GM12878 (cell line): Measurements from ENCODE around the gene NUTM1. TPM values are rescaled to one million over a fixed set of nuclear protein-coding genes. Genes with fewer than 3 reads are reported as not detected.
"Not testable (repeated sequence)": the region's sequence is repeated elsewhere in the genome, so short reads cannot be mapped to it uniquely, and the experiment has no call there.

Experiments
- ATAC-seq: fragments of 200-7000 bp; cut with Tn5 transposase; 3 replicates; pipeline ENCODE4 v1.9.1; 2020; ENCODE audit warnings: mild to moderate bottlenecking, moderate library complexity
- BruUV-seq: library from RNA; stranded (reverse); fragments of 400-500 nt; replicated peaks from 2 replicates; lab custom pipeline; 2021; lab: Mats Ljungman, UMichigan
- CTCF ChIA-PET: fragments of 300-600 bp; sonication (Branson Sonifier 250); formaldehyde crosslinking; extraction: SDS; loops from one replicate; lab custom pipeline; 2021; ENCODE audit warnings: inconsistent platforms; lab: Yijun Ruan, JAX
- POLR2A ChIA-PET: fragments of 350-600 bp; formaldehyde crosslinking; extraction: SDS; loops from one replicate; lab custom pipeline; 2021; ENCODE audit warnings: inconsistent platforms; lab: Charles Lee
- RAD21 ChIA-PET: fragments of 300-600 bp; sonication (Branson Sonifier 250); formaldehyde crosslinking; loops from one replicate; lab custom pipeline; 2023; ENCODE audit warnings: antibody characterized with exemption; ENCODE audit not compliant: unreplicated experiment; lab: Charles Lee
- SMC1A ChIA-PET: fragments of 300-600 bp; sonication (Branson Sonifier 250); formaldehyde crosslinking; loops from one replicate; lab custom pipeline; 2023; ENCODE audit not compliant: unreplicated experiment, uncharacterized antibody; lab: Charles Lee
- DNase-seq: peaks from one replicate; pipeline ENCODE4 v3.0.0-alpha.2; 2011; ENCODE audit warnings: low read depth, low spot score
- FAIRE-seq: peaks from 3 replicates; lab custom pipeline; 2011; peaks lifted over from hg19 to GRCh38; lab: Jason Lieb, UNC
- H2AFZ ChIP-seq: 2 replicates; pipeline ENCODE4 v1.6.0; 2011; ENCODE audit warnings: low read depth, low read length, control low read depth; ENCODE audit not compliant: control insufficient read depth
- H3K27ac ChIP-seq: 2 replicates; pipeline ENCODE4 v1.5.1; 2011; ENCODE audit warnings: control low read depth; ENCODE audit not compliant: control insufficient read depth, insufficient read depth
- H3K27me3 ChIP-seq, 2 experiments: replicated peaks in 1 of 2; 2 replicates each; pipeline versions ENCODE4 v1.6.0 to v1.6.1; 2011; ENCODE audit warnings: low read length in 1 of 2; ENCODE audit not compliant: control insufficient read depth in 2 of 2, insufficient read depth in 2 of 2
- H3K36me3 ChIP-seq, 2 experiments: 2 replicates each; pipeline ENCODE4 v1.5.1; 2011; ENCODE audit warnings: low read length in 1 of 2; ENCODE audit not compliant: control insufficient read depth in 2 of 2, insufficient read depth in 2 of 2
- H3K4me1 ChIP-seq: 2 replicates; pipeline ENCODE4 v1.6.1; 2011; ENCODE audit warnings: mild to moderate bottlenecking, low read length, moderate library complexity, mixed read lengths; ENCODE audit not compliant: control insufficient read depth, insufficient read depth
- H3K4me2 ChIP-seq: 2 replicates; pipeline ENCODE4 v1.6.0; 2011; ENCODE audit warnings: control low read depth; ENCODE audit not compliant: control insufficient read depth, insufficient read depth
- H3K4me3 ChIP-seq: fragments of 200-600 bp; sonication (generic); 2 replicates; pipeline ENCODE4 v1.5.1; 2016
- H3K79me2 ChIP-seq: 2 replicates; pipeline ENCODE4 v1.6.0; 2011; ENCODE audit warnings: low read length; ENCODE audit not compliant: control insufficient read depth, insufficient read depth
- H3K9ac ChIP-seq: 2 replicates; pipeline ENCODE4 v1.8.0; 2011; ENCODE audit warnings: low read length, control low read depth, mixed read lengths; ENCODE audit not compliant: control insufficient read depth, insufficient read depth
- H3K9me3 ChIP-seq: replicated peaks from 3 replicates; pipeline ENCODE4 v1.5.1; 2011; ENCODE audit warnings: mild to moderate bottlenecking, low read length; ENCODE audit not compliant: control insufficient read depth, insufficient read depth
- H4K20me1 ChIP-seq: 2 replicates; pipeline ENCODE4 v1.6.0; 2011; ENCODE audit not compliant: control insufficient read depth, insufficient read depth
- BCL11A ChIP-seq: IDR thresholded peaks from 2 replicates; pipeline ENCODE4 v1.6.1; 2011; ENCODE audit warnings: low read depth, low read length
- CEBPZ ChIP-seq: fragments of 150-350 bp; IDR thresholded peaks from 2 replicates; pipeline ENCODE4 v1.6.1; 2016; ENCODE audit warnings: low read depth, low read length
- CUX1 ChIP-seq: IDR thresholded peaks from 2 replicates; pipeline ENCODE4 v1.6.1; 2012; ENCODE audit warnings: improper control_type of control experiment, low read depth, low read length; ENCODE audit not compliant: insufficient replicate concordance
- SMC3 ChIP-seq: IDR thresholded peaks from 2 replicates; pipeline ENCODE4 v1.6.1; 2011; ENCODE audit warnings: low read length, improper control_type of control experiment, borderline replicate concordance
- SPI1 ChIP-seq: IDR thresholded peaks from 2 replicates; pipeline ENCODE4 v1.6.1; 2011; ENCODE audit warnings: low read depth, mild to moderate bottlenecking, low read length, moderate library complexity, borderline replicate concordance; ENCODE audit not compliant: insufficient read depth
- ZSCAN29 ChIP-seq: fragments of 450-650 bp; IDR thresholded peaks from 2 replicates; pipeline ENCODE4 v1.6.1; 2017; ENCODE audit warnings: mild to moderate bottlenecking, moderate library complexity
- WGBS: methylation state at CpG from one replicate; pipeline ENCODE4 v1.1.6; 2016; ENCODE audit warnings: low lambda C conversion rate; ENCODE audit not compliant: insufficient replicate concordance, insufficient coverage; ENCODE audit errors: missing lambda C conversion rate; 5-methylcytosine and 5-hydroxymethylcytosine counted together
- in situ Hi-C: fragments of 300-500 bp; cut with MboI; formaldehyde crosslinking; loops from 9 replicates; pipeline ENCODE4 v1.14.3; 2018; ENCODE audit warnings: mixed read lengths
- intact Hi-C: fragments of 100-400 bp; cut with micrococcal nuclease; formaldehyde crosslinking; loops from one replicate; pipeline ENCODE4 v1.14.2; 2022; ENCODE audit not compliant: unreplicated experiment
- polyA plus RNA-seq, 11 experiments: library from polyadenylated mRNA; depleted of rRNA in 4 of 11; unstranded in 6 of 11; stranded (reverse) in 5 of 11; fragments of >200 nt; fragmentation: Nextera tagmentation in 4 of 11; fragmentation: Illumina TruSeq in 1 of 11; extraction: Ambion mirVana in 4 of 11; extraction: Trizol in 1 of 11; gene quantifications; 1 replicate in 1 of 11; 2 replicates in 10 of 11; pipeline versions ENCODE4 v1.2.1 to v1.2.3, GENCODE V29; 2011 to 2016; ENCODE audit warnings: inconsistent platforms in 2 of 11, missing spikeins in 2 of 11, low read depth in 1 of 11
- total RNA-seq, 4 experiments: library from RNA; depleted of rRNA in 3 of 4; stranded (reverse); fragments of >200 nt in 3 of 4; fragmentation: Illumina TruSeq in 1 of 4; extraction: Trizol in 1 of 4; gene quantifications; 2 replicates each; pipeline versions ENCODE4 v1.2.1 to v1.2.3, GENCODE V29; 2013 to 2021

NUTM1 gene
- total and polyA plus RNA-seq, 10 of the 15 experiments (the other 5 are each of a cell fraction or from before 2014, with no cell fraction given), result under 0.01 to 0.05 TPM; not detected in 8

- H3K4me2 ChIP-seq, in situ Hi-C loops, FAIRE-seq, H3K4me1 ChIP-seq, BruUV-seq, H3K27ac ChIP-seq, H3K79me2 ChIP-seq, H3K9ac ChIP-seq, intact Hi-C loops, H3K27me3 ChIP-seq, H3K9me3 ChIP-seq, ATAC-seq, H2AFZ ChIP-seq, RAD21 ChIA-PET, H3K4me3 ChIP-seq, DNase-seq, H4K20me1 ChIP-seq, H3K36me3 ChIP-seq: not testable (repeated sequence)
- 97% methylated on average over 12 of the region's 12 CpGs for WGBS
- CTCF ChIA-PET, result interaction anchor here (2.4 kb wide), 1 partner anchor 10 kb away, joined by 6 read pairs; the partner anchor contains the start of genes NOP10 and NUTM1
- POLR2A ChIA-PET, result interaction anchor here (0.6 to 0.7 kb wide), 2 partner anchors 16 to 104 kb away, joined by 3 to 4 read pairs; no protein-coding TSS in a partner anchor
- SMC1A ChIA-PET, result interaction anchor here (0.7 to 1.8 kb wide), 2 partner anchors 9 to 16 kb away, joined by 3 to 5 read pairs; partner anchors contain the start of genes NOP10 and NUTM1
These were observed 9.9 kb downstream of the NUTM1 start for GRCh38 chr15:34352996-34353395.

- BruUV-seq, result no TSS peak
- intact Hi-C loops, result no loop called here
- Histone ChIP-seq H3K27ac (no peak overlapping the region), H3K9me3 (no peaks in the 10 kb centered on the region), H3K27me3 (no peaks in the 10 kb centered on the region), H3K79me2 (no peaks in the 10 kb centered on the region), H2AFZ (no peak overlapping the region), H4K20me1 (no peaks in the 10 kb centered on the region), H3K36me3 (no peaks in the 10 kb centered on the region; a peak in 3 of 4 replicates), H3K9ac (no peak overlapping the region), H3K4me1 (no peaks in the 10 kb centered on the region), H3K4me2 (no peak overlapping the region), H3K4me3 (no peak overlapping the region)
- ChIA-PET POLR2A (no interaction called here), RAD21 (no interaction called here), CTCF (interaction anchor here (2.4 kb wide), 1 partner anchor 11 kb away, joined by 6 read pairs; the partner anchor contains the start of genes NOP10 and NUTM1), SMC1A (interaction anchor here (0.7 to 1.8 kb wide), 2 partner anchors 10 to 15 kb away, joined by 3 to 5 read pairs; partner anchors contain the start of genes NOP10 and NUTM1)
- DNase-seq (no peak), FAIRE-seq (no peak), ATAC-seq (no peak)
- in situ Hi-C loops, result no loop called here
- 80% methylated on average over 2 of the region's 2 CpGs for WGBS
- TF ChIP-seq CEBPZ (no peak), BCL11A (no peak), ZSCAN29 (no peak), CUX1 (no peak), SPI1 (no peak), SMC3 (no peak)
These were observed 10.5 kb downstream of the NUTM1 start for GRCh38 chr15:34353627-34354026.
